Panc1 (cell line): ENCODE measurements around the gene H6PD. TPM values are rescaled to one million over a fixed set of nuclear protein-coding genes. Genes with fewer than 3 reads are reported as not detected.

ENCODE experiments used
- ATAC-seq: fragments of 200-7000 bp; cut with Tn5 transposase; 2 replicates; pipeline ENCODE4 v1.9.1; 2020; ENCODE audit warnings: mild to moderate bottlenecking, moderate library complexity
- BruUV-seq: library from RNA; stranded (reverse); fragments of 400-500 nt; replicated peaks from 2 replicates; lab custom pipeline; 2021; lab: Mats Ljungman, UMichigan
- CTCF ChIA-PET: fragments of 300-600 bp; sonication (Branson Sonifier 250); formaldehyde crosslinking; loops from one replicate; lab custom pipeline; 2022; ENCODE audit warnings: antibody characterized with exemption; lab: Charles Lee
- POLR2A ChIA-PET: fragments of 300-600 bp; sonication (Branson Sonifier 250); formaldehyde crosslinking; loops from one replicate; lab custom pipeline; 2022; ENCODE audit warnings: antibody characterized with exemption; lab: Charles Lee
- DNase-seq: peaks from one replicate; pipeline ENCODE4 v3.0.0-alpha.2; 2010; ENCODE audit warnings: low read depth, low spot score
- H3K27ac ChIP-seq: 2 replicates; pipeline ENCODE4 v1.5.1; 2011; ENCODE audit warnings: mild to moderate bottlenecking, low read length, inconsistent platforms
- H3K27me3 ChIP-seq: fragments of 200-500 bp; sonication (Bioruptor generic); 2 replicates; pipeline ENCODE4 v1.6.0; 2014; ENCODE audit warnings: low read length, inconsistent platforms; ENCODE audit not compliant: control insufficient read depth, insufficient read depth
- H3K36me3 ChIP-seq: fragments of 200-500 bp; sonication (Bioruptor generic); 2 replicates; pipeline ENCODE4 v1.5.1; 2014; ENCODE audit warnings: inconsistent platforms, mild to moderate bottlenecking, low read length, moderate library complexity; ENCODE audit not compliant: control insufficient read depth, insufficient read depth
- H3K4me1 ChIP-seq: 2 replicates; pipeline ENCODE4 v1.5.1; 2011; ENCODE audit warnings: inconsistent platforms, mild to moderate bottlenecking, low read length, moderate library complexity; ENCODE audit not compliant: control insufficient read depth, insufficient read depth
- H3K4me3 ChIP-seq, 2 experiments: 2 replicates each; pipeline ENCODE4 v1.5.1; 2011 to 2012; ENCODE audit warnings: low read depth in 2 of 2, low read length in 2 of 2, mild to moderate bottlenecking in 2 of 2, inconsistent platforms in 1 of 2, moderate library complexity in 1 of 2
- H3K9me3 ChIP-seq: fragments of 200-500 bp; sonication (Bioruptor generic); 2 replicates; pipeline ENCODE4 v1.5.1; 2014; ENCODE audit warnings: low read depth, mild to moderate bottlenecking, inconsistent platforms, low read length, moderate library complexity; ENCODE audit not compliant: control insufficient read depth, insufficient read depth
- CTCF ChIP-seq: fragments of 450-650 bp; IDR thresholded peaks from 2 replicates; pipeline ENCODE4 v1.5.1; 2017; ENCODE audit warnings: mild to moderate bottlenecking
- POLR2AphosphoS5 ChIP-seq: IDR thresholded peaks from 2 replicates; pipeline ENCODE4 v1.6.1; 2012; ENCODE audit warnings: mild to moderate bottlenecking, low read depth, low read length, moderate library complexity
- REST ChIP-seq, 2 experiments: IDR thresholded peaks; 2 replicates each; pipeline ENCODE4 v1.6.1; 2011 to 2012; ENCODE audit warnings: low read depth in 2 of 2, control low read depth in 1 of 2, low read length in 1 of 2, mild to moderate bottlenecking in 1 of 2, moderate library complexity in 1 of 2; ENCODE audit not compliant: insufficient read depth in 1 of 2
- SIN3A ChIP-seq: IDR thresholded peaks from 2 replicates; pipeline ENCODE4 v1.6.1; 2012; ENCODE audit warnings: low read depth, mild to moderate bottlenecking, low read length, moderate library complexity, borderline replicate concordance; ENCODE audit not compliant: insufficient read depth
- TCF7L2 ChIP-seq: IDR thresholded peaks from 2 replicates; pipeline ENCODE4 v1.6.1; 2011; ENCODE audit warnings: mild to moderate bottlenecking, low read depth, low read length, inconsistent platforms
- in situ Hi-C: cut with HindIII; loops from 2 replicates; pipeline ENCODE4 v1.10.0; 2016; ENCODE audit warnings: low sequenced_read_pairs, low pct_unique_long_range_greater_than_20kb
- intact Hi-C: fragments of 100-400 bp; cut with micrococcal nuclease; formaldehyde crosslinking; loops from one replicate; pipeline ENCODE4 v1.10.0; 2022; ENCODE audit not compliant: unreplicated experiment
- total RNA-seq: library from RNA; stranded (reverse); gene quantifications from one replicate; pipeline ENCODE4 v1.2.1, GENCODE V29; 2021; ENCODE audit not compliant: unreplicated experiment

H6PD gene
- total RNA-seq, 1 experiment from 2014 or later: 23.5 TPM

- no TSS peak for BruUV-seq
- H3K27me3 ChIP-seq: no peaks in the 10 kb centered on the region
- TF ChIP-seq SIN3A (no peak), REST (IDR thresholded peaks at IDR 0.05; ENCODE audit: insufficient read depth in 1 of 2, low read depth in 2 of 2, low read length in 1 of 2) (no peak), CTCF (no peak), TCF7L2 (no peak), POLR2AphosphoS5 (no peak)
- peaks cover 2% of the 10 kb centered on the region; the same call in 1 of the 2 replicates for H3K4me1 ChIP-seq
- H3K36me3 ChIP-seq: no peaks in the 10 kb centered on the region
- H3K9me3 ChIP-seq: no peaks in the 10 kb centered on the region
- no peak overlapping the region for H3K4me3 ChIP-seq
- ChIA-PET CTCF (no interaction called here), POLR2A (interaction anchor here (0.6 to 0.7 kb wide), 2 partner anchors 14 to 86 kb away, joined by 3 to 4 read pairs; no protein-coding TSS in a partner anchor)
- intact Hi-C loops: no loop called here
- ATAC-seq (no peak), DNase-seq (no peak)
- H3K27ac ChIP-seq: no peak overlapping the region
- in situ Hi-C loops: no loop called here
These were observed 14.0 kb downstream of the H6PD start for GRCh38 chr1:9248341-9249262.

DNA sequence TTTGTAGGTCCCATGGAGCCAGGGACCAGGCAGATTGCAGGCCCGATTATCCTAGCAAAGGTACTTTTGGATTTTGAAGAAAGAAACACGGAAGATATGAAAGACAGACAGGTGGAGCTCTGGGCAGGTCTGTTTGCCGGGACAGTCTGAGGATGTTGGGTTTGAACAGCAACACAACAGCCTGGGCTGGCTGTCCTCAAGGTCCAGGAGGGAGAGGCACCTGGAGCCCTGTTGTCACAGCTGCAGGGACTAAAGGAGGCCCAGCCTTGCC lies 14.6 kb downstream of the H6PD start:
- no peak overlapping the region for H3K27ac ChIP-seq
- ChIA-PET POLR2A (no interaction called here), CTCF (no interaction called here)
- in situ Hi-C loops: no loop called here
- H3K36me3 ChIP-seq: no peaks in the 10 kb centered on the region
- no peak for TF ChIP-seq POLR2AphosphoS5
- TF ChIP-seq REST (IDR thresholded peaks at IDR 0.05; ENCODE audit: insufficient read depth in 1 of 2, low read depth in 2 of 2, low read length in 1 of 2): no peak
- no peak for TF ChIP-seq SIN3A
- no peak for TF ChIP-seq CTCF
- no peak for TF ChIP-seq TCF7L2
- DNase-seq (no peak), ATAC-seq (no peak)
- H3K4me1 ChIP-seq: peaks cover 2% of the 10 kb centered on the region; the same call in 1 of the 2 replicates
- no peak overlapping the region for H3K4me3 ChIP-seq
- no TSS peak for BruUV-seq
- H3K27me3 ChIP-seq: no peaks in the 10 kb centered on the region
- H3K9me3 ChIP-seq: no peaks in the 10 kb centered on the region
- intact Hi-C loops: no loop called here
